HEK293 (cell line): ENCODE measurements around the gene EFCAB10.
"Not testable (repeated sequence)": the region's sequence is repeated elsewhere in the genome, so short reads cannot be mapped to it uniquely, and the experiment has no call there.

Source experiments
- CTCF ChIA-PET: fragments of 350-600 bp; formaldehyde crosslinking; extraction: SDS; loops from one replicate; lab custom pipeline; 2021; ENCODE audit warnings: antibody characterized with exemption; lab: Yijun Ruan, JAX
- POLR2A ChIA-PET: fragments of 300-600 bp; formaldehyde crosslinking; extraction: SDS; loops from one replicate; lab custom pipeline; 2020; ENCODE audit warnings: antibody characterized with exemption, inconsistent platforms; lab: Yijun Ruan, JAX
- H3K27ac ChIP-seq: fragments of 200-500 bp; sonication (Bioruptor generic); 2 replicates; pipeline ENCODE4 v1.5.1; 2014; ENCODE audit warnings: low read depth, low read length, control low read depth, inconsistent platforms; ENCODE audit errors: extremely low read depth
- H3K36me3 ChIP-seq, 2 experiments: fragments of 200-500 bp in 1 of 2; sonication (Bioruptor generic) in 1 of 2; 1 replicate in 1 of 2; 2 replicates in 1 of 2; pipeline ENCODE4 v1.5.1; 2014 to 2017; ENCODE audit warnings: inconsistent platforms in 2 of 2, low read length in 2 of 2; ENCODE audit not compliant: control insufficient read depth in 2 of 2, insufficient read depth in 1 of 2
- H3K4me1 ChIP-seq: fragments of 200-500 bp; sonication (Bioruptor generic); 2 replicates; pipeline ENCODE4 v1.5.1; 2014; ENCODE audit warnings: mild to moderate bottlenecking, low read length, inconsistent platforms; ENCODE audit not compliant: control insufficient read depth, insufficient read depth
- H3K4me3 ChIP-seq: 2 replicates; pipeline ENCODE4 v1.5.1; 2011; ENCODE audit warnings: low read depth, mild to moderate bottlenecking, control low read depth, low read length, moderate library complexity
- H3K9me3 ChIP-seq: fragments of 200-500 bp; sonication (Bioruptor generic); 2 replicates; pipeline ENCODE4 v1.5.1; 2014; ENCODE audit warnings: low read depth, low read length, inconsistent platforms; ENCODE audit not compliant: control insufficient read depth, insufficient read depth
- GLIS1 ChIP-seq: fragments of 450-650 bp; formaldehyde crosslinking; IDR thresholded peaks from 2 replicates; pipeline ENCODE4 v1.5.1; 2016; ENCODE audit warnings: missing biosample characterization, missing genetic modification characterization
- HOXC10 ChIP-seq: sonication (generic); formaldehyde crosslinking; IDR thresholded peaks from 2 replicates; pipeline ENCODE4 v1.8.1; 2023; ENCODE audit warnings: mild to moderate bottlenecking, missing genetic modification reagents
- IKZF3 ChIP-seq: fragments of 450-650 bp; IDR thresholded peaks from 2 replicates; pipeline ENCODE4 v1.5.0; 2018; ENCODE audit warnings: missing biosample characterization, mild to moderate bottlenecking, missing genetic modification characterization, moderate library complexity
- PRDM10 ChIP-seq: fragments of 450-650 bp; formaldehyde crosslinking; IDR thresholded peaks from 2 replicates; pipeline ENCODE4 v1.5.1; 2016; ENCODE audit warnings: missing biosample characterization, missing genetic modification characterization
- REPIN1 ChIP-seq: fragments of 450-650 bp; formaldehyde crosslinking; IDR thresholded peaks from 2 replicates; pipeline ENCODE4 v1.5.1; 2017; ENCODE audit warnings: missing biosample characterization, missing genetic modification characterization, low read depth
- ZBTB17 ChIP-seq: fragments of 450-650 bp; formaldehyde crosslinking; IDR thresholded peaks from 2 replicates; pipeline ENCODE4 v1.5.1; 2016; ENCODE audit warnings: missing biosample characterization, missing genetic modification characterization
- ZFP3 ChIP-seq: fragments of 450-650 bp; formaldehyde crosslinking; IDR thresholded peaks from 2 replicates; pipeline ENCODE4 v1.5.1; 2016; ENCODE audit warnings: low read depth, missing biosample characterization, missing genetic modification characterization
- ZNF121 ChIP-seq: fragments of 450-650 bp; formaldehyde crosslinking; IDR thresholded peaks from 2 replicates; pipeline ENCODE4 v1.5.1; 2016; ENCODE audit warnings: missing biosample characterization, missing genetic modification characterization
- ZNF16 ChIP-seq: fragments of 450-650 bp; formaldehyde crosslinking; IDR thresholded peaks from 2 replicates; pipeline ENCODE4 v1.5.1; 2016; ENCODE audit warnings: low read depth, missing biosample characterization, missing genetic modification characterization
- ZNF184 ChIP-seq: fragments of 450-650 bp; IDR thresholded peaks from 2 replicates; pipeline ENCODE4 v1.5.1; 2018; ENCODE audit warnings: missing biosample characterization, mild to moderate bottlenecking, missing genetic modification characterization
- ZNF19 ChIP-seq: fragments of 450-650 bp; formaldehyde crosslinking; IDR thresholded peaks from 2 replicates; pipeline ENCODE4; 2016; ENCODE audit warnings: missing biosample characterization, missing genetic modification characterization, low read depth
- ZNF239 ChIP-seq: fragments of 450-650 bp; formaldehyde crosslinking; IDR thresholded peaks from 2 replicates; pipeline ENCODE4 v1.5.1; 2016; ENCODE audit warnings: missing biosample characterization, missing genetic modification characterization
- ZNF24 ChIP-seq: fragments of 450-650 bp; formaldehyde crosslinking; IDR thresholded peaks from 2 replicates; pipeline ENCODE4 v1.5.1; 2016; ENCODE audit warnings: missing biosample characterization, missing genetic modification characterization
- ZNF544 ChIP-seq: fragments of 450-650 bp; formaldehyde crosslinking; IDR thresholded peaks from 2 replicates; pipeline ENCODE4 v1.5.0; 2017; ENCODE audit warnings: missing biosample characterization, missing genetic modification characterization
- ZNF596 ChIP-seq: fragments of 450-650 bp; IDR thresholded peaks from 2 replicates; pipeline ENCODE4 v1.5.0; 2018; ENCODE audit warnings: missing biosample characterization, mild to moderate bottlenecking, missing genetic modification characterization, moderate library complexity
- ZNF629 ChIP-seq: fragments of 450-650 bp; formaldehyde crosslinking; IDR thresholded peaks from 2 replicates; pipeline ENCODE4 v1.5.1; 2017; ENCODE audit warnings: missing biosample characterization, missing genetic modification characterization
- TF ChIP-seq, protein P1 (sequence below): fragments of 450-650 bp; formaldehyde crosslinking; IDR thresholded peaks from 2 replicates; pipeline ENCODE4 v1.5.1; 2016; ENCODE audit warnings: missing biosample characterization, missing genetic modification characterization, low read depth
- TF ChIP-seq, protein P2 (sequence below): fragments of 450-650 bp; formaldehyde crosslinking; IDR thresholded peaks from 2 replicates; pipeline ENCODE4 v1.5.1; 2016; ENCODE audit warnings: missing biosample characterization, missing genetic modification characterization
- TF ChIP-seq, protein P3 (sequence below): fragments of 450-650 bp; formaldehyde crosslinking; IDR thresholded peaks from 2 replicates; pipeline ENCODE4 v1.5.1; 2016; ENCODE audit warnings: missing biosample characterization, missing genetic modification characterization

The EFCAB10 gene

DNA sequence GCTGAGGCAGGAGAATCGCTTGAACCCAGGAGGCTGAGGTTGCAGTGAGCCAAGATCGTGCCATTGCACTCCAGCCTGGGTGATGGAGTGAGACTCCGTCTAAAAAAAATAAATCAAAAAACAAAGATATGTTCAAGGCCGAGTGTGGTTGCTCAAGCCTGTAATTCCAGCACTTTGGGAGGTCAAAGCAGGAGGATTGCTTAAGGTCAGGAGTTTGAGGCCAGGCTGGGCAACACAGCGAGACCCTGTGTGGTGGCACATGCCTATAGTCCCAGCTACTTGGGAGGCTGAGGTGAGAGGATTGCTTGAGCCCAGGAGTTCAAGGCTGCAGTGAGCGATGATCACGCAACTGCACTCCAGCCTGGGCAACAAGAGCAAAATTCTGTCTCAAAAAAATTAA lies 60.7 kb downstream of the EFCAB10 start:
- H3K4me3 ChIP-seq, H3K4me1 ChIP-seq, CTCF ChIA-PET, H3K9me3 ChIP-seq, H3K27ac ChIP-seq: not testable (repeated sequence)
- TF ChIP-seq PRDM10 (tag by site-specific recombination): peak; percentile 57; the same call in 1 of the 2 replicates
- peak; percentile 92 for TF ChIP-seq ZNF121 (tag by site-specific recombination)
- peak; percentile 49 for TF ChIP-seq GLIS1 (tag by site-specific recombination)
- 0 out of 2 replicates have a peak, but pooled peaks have one; percentile 15 for TF ChIP-seq REPIN1 (tag by site-specific recombination)
- peaks cover 3 to 21% of the 10 kb centered on the region in 2 experiments; a peak in 2 of 3 replicates for H3K36me3 ChIP-seq
- POLR2A ChIA-PET: interaction anchor here (1.1 kb wide), 1 partner anchor 11 kb away, joined by 6 read pairs; the partner anchor contains the start of gene RINT1

GRCh38 chr7:105519353-105519752 lies 61.9 kb downstream of the EFCAB10 start:
- Histone ChIP-seq H3K36me3 (peaks cover 3 to 21% of the 10 kb centered on the region in 2 experiments; a peak in 2 of 3 replicates), H3K27ac (no peak overlapping the region), H3K9me3 (no peaks in the 10 kb centered on the region), H3K4me3 (no peak overlapping the region), H3K4me1 (peaks cover 2% of the 10 kb centered on the region; the same call in 1 of the 2 replicates)
- CTCF ChIA-PET: interaction anchor here (0.7 to 2.4 kb wide), 3 partner anchors 12 to 131 kb away, joined by 3 to 9 read pairs (median 3); partner anchors contain the start of genes RINT1 and SRPK2
- POLR2A ChIA-PET: interaction anchor here (0.6 to 0.8 kb wide), 2 partner anchors 13 to 517 kb away, joined by 3 read pairs; partner anchors contain the start of gene RINT1
- TF ChIP-seq ZNF629 (tag by site-specific recombination) (peak; percentile 61), ZNF544 (no peak), HOXC10 (no peak), ZFP3 (no peak), IKZF3 (tag by site-specific recombination) (no peak), ZNF24 (tag by site-specific recombination) (peak; percentile 59; the same call in 1 of the 2 replicates), ZNF19 (tag by site-specific recombination) (no peak), ZBTB17 (0 out of 2 replicates have a peak, but pooled peaks have one; percentile 18), ZNF596 (no peak), ZNF16 (no peak), GLIS1 (tag by site-specific recombination) (peak; percentile 75), ZNF184 (tag by site-specific recombination) (no peak), ZNF239 (tag by site-specific recombination) (no peak)
- TF ChIP-seq, protein P1, sequence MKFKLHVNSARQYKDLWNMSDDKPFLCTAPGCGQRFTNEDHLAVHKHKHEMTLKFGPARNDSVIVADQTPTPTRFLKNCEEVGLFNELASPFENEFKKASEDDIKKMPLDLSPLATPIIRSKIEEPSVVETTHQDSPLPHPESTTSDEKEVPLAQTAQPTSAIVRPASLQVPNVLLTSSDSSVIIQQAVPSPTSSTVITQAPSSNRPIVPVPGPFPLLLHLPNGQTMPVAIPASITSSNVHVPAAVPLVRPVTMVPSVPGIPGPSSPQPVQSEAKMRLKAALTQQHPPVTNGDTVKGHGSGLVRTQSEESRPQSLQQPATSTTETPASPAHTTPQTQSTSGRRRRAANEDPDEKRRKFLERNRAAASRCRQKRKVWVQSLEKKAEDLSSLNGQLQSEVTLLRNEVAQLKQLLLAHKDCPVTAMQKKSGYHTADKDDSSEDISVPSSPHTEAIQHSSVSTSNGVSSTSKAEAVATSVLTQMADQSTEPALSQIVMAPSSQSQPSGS: peak; percentile 63; the same call in 1 of the 2 replicates
- TF ChIP-seq, protein P2, sequence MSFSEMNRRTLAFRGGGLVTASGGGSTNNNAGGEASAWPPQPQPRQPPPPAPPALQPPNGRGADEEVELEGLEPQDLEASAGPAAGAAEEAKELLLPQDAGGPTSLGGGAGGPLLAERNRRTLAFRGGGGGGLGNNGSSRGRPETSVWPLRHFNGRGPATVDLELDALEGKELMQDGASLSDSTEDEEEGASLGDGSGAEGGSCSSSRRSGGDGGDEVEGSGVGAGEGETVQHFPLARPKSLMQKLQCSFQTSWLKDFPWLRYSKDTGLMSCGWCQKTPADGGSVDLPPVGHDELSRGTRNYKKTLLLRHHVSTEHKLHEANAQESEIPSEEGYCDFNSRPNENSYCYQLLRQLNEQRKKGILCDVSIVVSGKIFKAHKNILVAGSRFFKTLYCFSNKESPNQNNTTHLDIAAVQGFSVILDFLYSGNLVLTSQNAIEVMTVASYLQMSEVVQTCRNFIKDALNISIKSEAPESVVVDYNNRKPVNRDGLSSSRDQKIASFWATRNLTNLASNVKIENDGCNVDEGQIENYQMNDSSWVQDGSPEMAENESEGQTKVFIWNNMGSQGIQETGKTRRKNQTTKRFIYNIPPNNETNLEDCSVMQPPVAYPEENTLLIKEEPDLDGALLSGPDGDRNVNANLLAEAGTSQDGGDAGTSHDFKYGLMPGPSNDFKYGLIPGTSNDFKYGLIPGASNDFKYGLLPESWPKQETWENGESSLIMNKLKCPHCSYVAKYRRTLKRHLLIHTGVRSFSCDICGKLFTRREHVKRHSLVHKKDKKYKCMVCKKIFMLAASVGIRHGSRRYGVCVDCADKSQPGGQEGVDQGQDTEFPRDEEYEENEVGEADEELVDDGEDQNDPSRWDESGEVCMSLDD: no peak
- TF ChIP-seq, protein P3, sequence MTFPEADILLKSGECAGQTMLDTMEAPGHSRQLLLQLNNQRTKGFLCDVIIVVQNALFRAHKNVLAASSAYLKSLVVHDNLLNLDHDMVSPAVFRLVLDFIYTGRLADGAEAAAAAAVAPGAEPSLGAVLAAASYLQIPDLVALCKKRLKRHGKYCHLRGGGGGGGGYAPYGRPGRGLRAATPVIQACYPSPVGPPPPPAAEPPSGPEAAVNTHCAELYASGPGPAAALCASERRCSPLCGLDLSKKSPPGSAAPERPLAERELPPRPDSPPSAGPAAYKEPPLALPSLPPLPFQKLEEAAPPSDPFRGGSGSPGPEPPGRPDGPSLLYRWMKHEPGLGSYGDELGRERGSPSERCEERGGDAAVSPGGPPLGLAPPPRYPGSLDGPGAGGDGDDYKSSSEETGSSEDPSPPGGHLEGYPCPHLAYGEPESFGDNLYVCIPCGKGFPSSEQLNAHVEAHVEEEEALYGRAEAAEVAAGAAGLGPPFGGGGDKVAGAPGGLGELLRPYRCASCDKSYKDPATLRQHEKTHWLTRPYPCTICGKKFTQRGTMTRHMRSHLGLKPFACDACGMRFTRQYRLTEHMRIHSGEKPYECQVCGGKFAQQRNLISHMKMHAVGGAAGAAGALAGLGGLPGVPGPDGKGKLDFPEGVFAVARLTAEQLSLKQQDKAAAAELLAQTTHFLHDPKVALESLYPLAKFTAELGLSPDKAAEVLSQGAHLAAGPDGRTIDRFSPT (tag by site-specific recombination): 0 out of 2 replicates have a peak, but pooled peaks have one; percentile 11
